Measurements from ENCODE around the gene MAX.
"Not testable (repeated sequence)": the region's sequence is repeated elsewhere in the genome, so short reads cannot be mapped to it uniquely, and the experiment has no call there.

The MAX gene

DNA sequence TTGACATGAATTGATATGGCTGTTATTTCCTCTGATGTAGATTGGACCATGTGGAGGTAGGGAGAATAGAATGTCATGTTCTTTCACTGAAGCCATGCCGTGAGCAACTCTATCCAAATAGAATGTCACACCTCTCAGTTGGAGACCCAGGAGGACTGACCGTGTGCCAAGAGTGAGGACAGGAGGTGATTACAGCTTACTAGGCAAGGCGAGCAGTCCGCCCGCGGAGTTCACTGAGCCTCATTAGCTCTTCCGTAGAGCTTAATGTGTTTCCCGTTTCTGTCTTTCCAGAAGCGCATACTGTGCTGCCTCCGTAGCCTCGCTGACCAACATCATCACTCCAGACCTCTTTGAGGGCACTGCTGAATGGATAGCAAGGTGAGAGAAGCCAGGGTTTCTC lies 70.0 kb downstream of the MAX start:
- no peak for DNase-seq

DNA sequence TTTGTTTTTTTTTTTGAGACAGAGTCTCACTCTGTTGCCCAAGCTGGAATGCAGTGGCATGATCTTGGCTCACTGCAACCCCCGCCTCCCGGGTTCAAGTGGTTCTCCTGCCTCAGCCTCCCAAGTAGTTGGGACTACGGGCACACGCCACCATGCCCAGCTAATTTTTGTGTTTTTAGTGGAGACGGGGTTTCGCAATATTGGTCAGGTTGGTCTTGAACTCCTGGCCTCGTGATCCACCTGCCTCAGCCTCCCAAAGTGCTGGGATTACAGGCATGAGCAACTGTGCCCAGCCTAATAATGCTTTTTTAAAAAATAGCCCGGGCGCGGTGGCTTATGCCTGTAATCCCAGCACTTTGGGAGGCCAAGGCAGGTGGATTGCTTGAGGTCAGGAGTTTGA lies 71.0 kb downstream of the MAX start:
- DNase-seq = not testable (repeated sequence)

DNA sequence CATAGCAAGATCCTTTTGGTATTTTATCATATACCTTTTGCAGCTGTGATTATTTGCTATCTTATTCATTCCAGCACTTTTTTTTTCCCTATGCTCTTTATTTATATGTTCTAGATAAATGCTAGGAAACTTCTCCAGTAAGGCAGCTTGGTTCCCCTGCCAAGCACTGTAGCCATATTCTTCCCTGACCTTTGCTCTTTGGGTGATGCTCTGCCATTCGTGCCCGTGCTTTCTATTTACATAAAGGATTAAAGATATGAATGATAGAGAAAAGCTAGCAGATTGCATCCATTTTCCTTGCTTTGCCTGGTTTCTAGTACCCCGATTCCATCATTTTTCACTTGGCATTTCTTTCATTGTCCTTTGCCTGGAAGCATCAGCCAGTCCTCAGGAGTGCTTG lies 73.4 kb downstream of the MAX start:
- DNase-seq = no peak

DNA sequence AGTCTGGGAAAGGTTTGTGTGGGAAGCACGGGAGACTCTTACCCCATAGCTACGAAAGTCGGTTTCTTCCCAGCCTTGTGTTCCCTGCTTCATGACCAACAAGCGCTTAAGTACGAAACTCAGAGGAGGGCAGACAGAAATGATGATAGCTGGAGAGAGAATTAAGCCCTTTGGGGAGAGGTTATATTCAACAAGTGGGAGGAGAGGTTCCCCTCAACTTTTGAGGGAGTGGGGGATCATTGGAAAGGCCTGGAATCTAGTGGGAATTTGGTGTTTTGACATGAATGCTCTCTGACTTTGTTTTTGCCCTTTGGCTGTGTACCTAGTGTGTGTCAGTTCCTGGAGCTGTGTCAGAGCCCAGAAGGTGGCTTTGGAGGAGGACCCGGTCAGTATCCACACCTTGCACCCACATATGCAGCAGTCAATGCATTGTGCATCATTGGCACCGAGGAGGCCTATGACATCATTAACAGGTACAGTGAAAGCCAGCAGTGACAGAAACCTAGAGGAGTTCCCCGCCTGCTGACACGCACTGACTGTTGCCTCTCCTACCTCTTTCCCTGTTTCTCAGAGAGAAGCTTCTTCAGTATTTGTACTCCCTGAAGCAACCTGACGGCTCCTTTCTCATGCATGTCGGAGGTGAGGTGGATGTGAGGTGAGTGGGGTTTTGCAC lies 75.1 kb downstream of the MAX start:
- DNase-seq = no peak

DNA sequence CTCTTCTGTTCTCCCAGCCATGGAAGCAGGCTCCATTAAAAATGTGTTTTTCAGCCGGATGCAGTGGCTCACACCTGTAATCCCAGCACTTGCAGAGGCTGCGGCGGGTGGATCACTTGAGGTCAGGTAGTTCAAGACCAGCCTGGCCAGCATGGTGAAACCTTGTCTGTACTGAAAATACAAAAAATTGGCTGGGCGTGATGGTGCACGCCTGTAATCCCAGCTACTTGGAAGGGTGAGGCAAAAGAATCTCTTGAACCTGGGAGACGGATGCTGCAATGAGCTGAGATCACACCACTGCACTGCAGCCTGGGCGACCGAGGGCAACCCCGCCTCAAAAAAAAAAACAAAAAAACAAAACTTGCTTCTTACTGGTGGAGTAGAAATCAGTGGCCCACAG lies 75.8 kb downstream of the MAX start:
- no peak for DNase-seq

DNA sequence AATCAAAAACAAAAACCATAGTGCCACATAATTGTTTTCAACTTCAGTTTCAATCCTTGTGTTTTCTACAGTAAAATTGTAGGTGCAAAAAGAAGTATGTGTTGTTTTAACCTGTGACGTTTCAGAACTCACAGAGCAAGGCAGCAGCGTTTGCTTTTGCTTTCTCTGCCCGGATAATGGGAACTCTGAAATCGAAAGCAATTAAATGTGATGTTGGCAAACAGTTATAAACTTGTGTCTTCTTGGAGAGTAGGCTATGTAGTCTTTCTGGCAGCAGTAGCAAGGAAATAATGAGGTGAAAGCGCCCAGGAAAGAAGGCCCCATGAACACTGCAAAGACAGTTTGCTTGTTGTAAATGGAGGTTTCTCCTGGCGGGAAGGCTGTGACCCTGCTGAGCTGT lies 76.5 kb downstream of the MAX start:
- DNase-seq = no peak

All from NCI-H1048 (cell line).